Liver (tissue), 9 donors: ENCODE results near the gene COMMD6. TPM values are rescaled to one million over a fixed set of nuclear protein-coding genes. Genes with fewer than 3 reads are reported as not detected.
A peak's percentile ranks its signal among the peaks of the same experiment; 100 is the strongest.

Experiments
- DNase-seq: peaks from one replicate; pipeline ENCODE4 v3.0.0-alpha.2; 2017; ENCODE audit warnings: low spot score
- H3K27ac ChIP-seq, 2 donors: one replicate each; pipeline ENCODE4 v1.7.0; 2013; ENCODE audit warnings: inconsistent platforms in 2 of 2, low read length in 2 of 2, control low read depth in 1 of 2, low read depth in 1 of 2, mild to moderate bottlenecking in 1 of 2
- H3K27me3 ChIP-seq, 4 donors: one replicate each; pipeline versions ENCODE4 v1.6.1 to v1.7.0; 2013; ENCODE audit warnings: low read length in 3 of 4, inconsistent platforms in 1 of 4, mild to moderate bottlenecking in 1 of 4, moderate library complexity in 1 of 4; ENCODE audit not compliant: control insufficient read depth in 4 of 4, insufficient read depth in 4 of 4
- H3K36me3 ChIP-seq, 4 donors: one replicate each; pipeline versions ENCODE4 v1.6.1 to v1.7.0; 2013; ENCODE audit warnings: low read length in 3 of 4, mild to moderate bottlenecking in 3 of 4, low read depth in 1 of 4, moderate library complexity in 1 of 4; ENCODE audit not compliant: control insufficient read depth in 4 of 4, insufficient read depth in 3 of 4
- H3K4me1 ChIP-seq, 4 donors: one replicate each; pipeline versions ENCODE4 v1.6.1 to v1.7.0; 2013; ENCODE audit warnings: low read length in 3 of 4, mild to moderate bottlenecking in 3 of 4, moderate library complexity in 1 of 4; ENCODE audit not compliant: control insufficient read depth in 4 of 4, insufficient read depth in 4 of 4
- H3K4me3 ChIP-seq, 3 donors: one replicate each; pipeline versions ENCODE4 v1.6.1 to v1.7.0; 2013; ENCODE audit warnings: low read length in 3 of 3, control low read depth in 1 of 3, low read depth in 1 of 3, mild to moderate bottlenecking in 1 of 3
- H3K9ac ChIP-seq, 2 donors: one replicate each; pipeline ENCODE4 v1.7.0; 2013; ENCODE audit warnings: low read length in 2 of 2, mild to moderate bottlenecking in 2 of 2, moderate library complexity in 2 of 2, control low read depth in 1 of 2, low read depth in 1 of 2
- H3K9me3 ChIP-seq, 4 donors: one replicate each; pipeline versions ENCODE4 v1.6.1 to v1.7.0; 2013; ENCODE audit warnings: low read length in 3 of 4; ENCODE audit not compliant: control insufficient read depth in 4 of 4
- ATF3 ChIP-seq: IDR thresholded peaks from 2 replicates; pipeline ENCODE4 v1.6.1; 2016; ENCODE audit warnings: antibody characterized with exemption
- CTCF ChIP-seq: fragments of 150-350 bp; IDR thresholded peaks from 2 replicates; pipeline ENCODE4 v1.5.1; 2017; ENCODE audit warnings: improper control_type of control experiment, low read depth, low read length; ENCODE audit not compliant: missing input control
- EGR1 ChIP-seq, 2 donors: IDR thresholded peaks; 2 replicates each; pipeline ENCODE4 v1.6.1; 2016 to 2018; ENCODE audit warnings: antibody characterized with exemption in 2 of 2, low read depth in 2 of 2
- FOXA1 ChIP-seq: IDR thresholded peaks from 2 replicates; pipeline ENCODE4 v1.6.1; 2016; ENCODE audit warnings: antibody characterized with exemption
- FOXA2 ChIP-seq: IDR thresholded peaks from 2 replicates; pipeline ENCODE4 v1.6.1; 2016; ENCODE audit warnings: antibody characterized with exemption
- GABPA ChIP-seq, 2 donors: IDR thresholded peaks in 1 of 2; conservative IDR thresholded peaks in 1 of 2; 2 replicates each; pipeline ENCODE4 v1.6.1; 2016; ENCODE audit warnings: antibody characterized with exemption in 2 of 2, mild to moderate bottlenecking in 1 of 2, moderate library complexity in 1 of 2
- HNF4A ChIP-seq, 2 donors: conservative IDR thresholded peaks; 2 replicates each; pipeline ENCODE4 v1.6.1; 2016; ENCODE audit warnings: antibody characterized with exemption in 2 of 2, mild to moderate bottlenecking in 2 of 2
- HNF4G ChIP-seq: IDR thresholded peaks from 2 replicates; pipeline ENCODE4 v1.6.1; 2016; ENCODE audit warnings: antibody characterized with exemption
- JUND ChIP-seq, 2 donors: IDR thresholded peaks; 2 replicates each; pipeline ENCODE4 v1.6.1; 2016; ENCODE audit warnings: antibody characterized with exemption in 2 of 2
- MAX ChIP-seq: IDR thresholded peaks from 2 replicates; pipeline ENCODE4 v1.6.1; 2016; ENCODE audit warnings: antibody characterized with exemption
- NR2F2 ChIP-seq: IDR thresholded peaks from 2 replicates; pipeline ENCODE4 v1.6.1; 2016; ENCODE audit warnings: antibody characterized with exemption
- RAD21 ChIP-seq, 2 donors: IDR thresholded peaks; 2 replicates each; pipeline ENCODE4 v1.6.1; 2016; ENCODE audit warnings: antibody characterized with exemption in 2 of 2, mild to moderate bottlenecking in 2 of 2
- REST ChIP-seq: IDR thresholded peaks from 2 replicates; pipeline ENCODE4 v1.6.1; 2016; ENCODE audit warnings: antibody characterized with exemption, mild to moderate bottlenecking
- RXRA ChIP-seq, 2 donors: IDR thresholded peaks; 2 replicates each; pipeline ENCODE4 v1.6.1; 2017 to 2018; ENCODE audit warnings: antibody characterized with exemption in 2 of 2, mild to moderate bottlenecking in 1 of 2
- SP1 ChIP-seq: IDR thresholded peaks from 2 replicates; pipeline ENCODE4 v1.6.1; 2018; ENCODE audit warnings: antibody characterized with exemption, mild to moderate bottlenecking
- TAF1 ChIP-seq: conservative IDR thresholded peaks from 2 replicates; pipeline ENCODE4 v1.6.1; 2016; ENCODE audit warnings: antibody characterized with exemption, mild to moderate bottlenecking
- YY1 ChIP-seq: IDR thresholded peaks from 2 replicates; pipeline ENCODE4 v1.6.1; 2016; ENCODE audit warnings: antibody characterized with exemption, mild to moderate bottlenecking
- ZBTB33 ChIP-seq: IDR thresholded peaks from 2 replicates; pipeline ENCODE4 v1.6.1; 2016; ENCODE audit warnings: antibody characterized with exemption
- WGBS: extraction: QIAGEN DNeasy Blood & Tissue Kit; methylation state at CpG from one replicate; pipeline ENCODE4 v1.1.7; 2013; 5-methylcytosine and 5-hydroxymethylcytosine counted together
- polyA plus RNA-seq, 2 donors: library from polyadenylated mRNA; stranded (reverse) in 1 of 2; unstranded in 1 of 2; fragments of 200-250 nt in 1 of 2; fragments of >200 nt in 1 of 2; fragmentation: Nextera tagmentation in 1 of 2; extraction: Ambion mirVana in 1 of 2; gene quantifications; one replicate each; pipeline versions ENCODE4 v1.2.1 to v1.2.3, GENCODE V29; 2013 to 2015
- total RNA-seq, 2 donors: library from RNA; depleted of rRNA; stranded (reverse); fragments of >200 nt; gene quantifications; one replicate each; pipeline ENCODE4 v1.2.3, GENCODE V29; 2014
- donor health status: healthy.
- donor health status: healthy.
- donor health status: healthy.
- donor health status: healthy.
- donor health status: healthy.

COMMD6 gene
- 10 to 100 TPM; 10.1 to 33.9 TPM for total RNA-seq
- polyA plus RNA-seq = 100 to 1,000 TPM in 1 of 2 donors, 10 to 100 TPM in 1; 54.9 to 149 TPM

DNA sequence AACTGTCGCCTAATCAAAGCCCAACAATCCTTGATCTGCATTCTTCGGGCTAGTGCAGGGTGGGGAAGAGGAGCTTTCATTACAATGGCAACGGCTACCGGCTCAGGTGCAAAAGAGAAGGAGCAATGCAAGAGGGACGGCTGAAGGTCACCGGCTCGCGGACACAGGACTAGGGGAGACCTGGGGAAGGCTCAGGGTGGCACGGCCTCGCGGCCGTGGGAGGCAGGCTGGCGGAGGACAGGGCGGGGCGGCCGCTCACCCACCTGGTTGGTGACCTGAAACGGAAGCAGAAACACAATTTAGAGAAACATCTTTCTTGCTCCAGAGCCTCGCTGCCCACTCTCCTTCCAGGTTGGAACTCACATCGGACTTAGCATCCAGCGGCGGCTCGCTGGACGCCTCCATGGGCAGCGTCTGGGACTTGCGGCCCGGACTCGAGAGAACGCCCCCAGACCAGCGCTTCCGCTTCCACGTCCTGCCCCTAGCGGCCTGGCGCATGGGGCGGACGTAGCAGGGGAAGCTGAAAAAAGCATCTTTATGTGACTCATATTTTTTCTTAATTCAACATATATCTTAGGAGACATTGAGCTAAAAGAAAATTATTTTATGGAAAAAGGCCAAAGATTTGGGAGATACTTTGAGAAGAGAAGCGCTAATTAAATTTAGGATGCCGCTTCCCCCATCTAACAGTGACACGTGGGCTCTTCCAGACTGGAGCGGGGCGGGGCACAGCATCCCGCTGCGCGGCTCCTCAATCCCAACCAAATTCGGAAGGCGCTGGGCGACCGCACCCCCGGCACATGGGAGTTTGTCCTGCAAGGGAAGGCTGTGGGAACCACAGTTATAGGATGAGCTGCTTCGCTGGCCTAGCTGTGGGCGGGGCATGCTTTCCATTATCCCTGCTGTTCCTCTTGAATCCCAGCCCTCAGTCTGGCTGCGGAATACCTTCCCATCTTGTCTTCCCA lies at the start of gene COMMD6:
Gene COMMD6, minus strand, starts transcription at position 441 of the 965 bp plus-strand sequence. Its CDS starts 36 bp downstream, at position 405.
- no peaks in the 10 kb centered on the region for H3K9me3 ChIP-seq
- H3K36me3 ChIP-seq = no peaks in the 10 kb centered on the region
- H3K9ac ChIP-seq = peak within 1 kb of the TSS; percentile 12 to 89
- peak within 1 kb of the TSS; percentile 63 for H3K27ac ChIP-seq
- TF ChIP-seq RAD21 (IDR thresholded peaks at IDR 0.05) = peak; percentile 40 to 43
- no peak for TF ChIP-seq ATF3
- peak; percentile 33 for TF ChIP-seq CTCF
- peak; percentile 64 for TF ChIP-seq NR2F2
- TF ChIP-seq ZBTB33 = peak; percentile 22
- TF ChIP-seq YY1 = peak; percentile 81
- TF ChIP-seq JUND (IDR thresholded peaks at IDR 0.05) = peak in 1 of 2 donors; percentile 82
- no peak for TF ChIP-seq FOXA1
- TF ChIP-seq MAX = peak; percentile 79
- TF ChIP-seq GABPA (IDR thresholded peaks at IDR 0.05 in 1 of 2, conservative IDR thresholded peaks at IDR 0.05 in 1 of 2) = peak; percentile 54 to 79
- TF ChIP-seq TAF1 = peak; percentile 68
- TF ChIP-seq EGR1 (IDR thresholded peaks at IDR 0.05; ENCODE audit: low read depth in 2 of 2) = peak; percentile 50 to 90
- peak; percentile 74 for TF ChIP-seq SP1
- TF ChIP-seq HNF4A (conservative IDR thresholded peaks at IDR 0.05) = peak; percentile 19 to 52
- no peak for TF ChIP-seq FOXA2
- peak in 1 of 2 donors; percentile 25 for TF ChIP-seq RXRA (IDR thresholded peaks at IDR 0.05)
- peak; percentile 77 for DNase-seq
- H3K4me1 ChIP-seq = peaks cover 0 to 15% (median 10%) of the 10 kb centered on the region in 4 donors
- H3K27me3 ChIP-seq = no peaks in the 10 kb centered on the region
- peak within 1 kb of the TSS; percentile 64 to 83 (median 71) for H3K4me3 ChIP-seq
- under 1% methylated on average over 51 of the region's 51 CpGs for WGBS

- no peak for DNase-seq
- Histone ChIP-seq H3K27ac (no peak overlapping the region), H3K4me1 (no peaks in the 10 kb centered on the region), H3K9ac (no peak overlapping the region), H3K9me3 (no peaks in the 10 kb centered on the region), H3K27me3 (no peaks in the 10 kb centered on the region), H3K36me3 (peaks cover 0 to 9% (median 6%) of the 10 kb centered on the region in 4 donors), H3K4me3 (no peak overlapping the region)
- TF ChIP-seq REST = no peak
- TF ChIP-seq RAD21 (IDR thresholded peaks at IDR 0.05) = no peak
- no peak for TF ChIP-seq HNF4G
- TF ChIP-seq YY1 = no peak
- no peak for TF ChIP-seq ZBTB33
- TF ChIP-seq MAX = no peak
- no peak for TF ChIP-seq EGR1 (IDR thresholded peaks at IDR 0.05; ENCODE audit: low read depth in 2 of 2)
- TF ChIP-seq HNF4A (conservative IDR thresholded peaks at IDR 0.05) = no peak
- TF ChIP-seq GABPA (IDR thresholded peaks at IDR 0.05 in 1 of 2, conservative IDR thresholded peaks at IDR 0.05 in 1 of 2) = no peak
- TF ChIP-seq SP1 = no peak
- TF ChIP-seq JUND (IDR thresholded peaks at IDR 0.05) = no peak
These were observed 47.5 kb upstream of the COMMD6 start for GRCh38 chr13:75585153-75585552.
